Measurements from ENCODE around the gene PERM1. TPM values are rescaled to one million over a fixed set of nuclear protein-coding genes. Genes with fewer than 3 reads are reported as not detected.
A peak's percentile ranks its signal among the peaks of the same experiment; 100 is the strongest.

Gene PERM1
- total and polyA plus RNA-seq, 2 of the 13 experiments (the other 11 are each of a cell fraction or from before 2014, with no cell fraction given) = 0.04 to 0.29 TPM

DNA sequence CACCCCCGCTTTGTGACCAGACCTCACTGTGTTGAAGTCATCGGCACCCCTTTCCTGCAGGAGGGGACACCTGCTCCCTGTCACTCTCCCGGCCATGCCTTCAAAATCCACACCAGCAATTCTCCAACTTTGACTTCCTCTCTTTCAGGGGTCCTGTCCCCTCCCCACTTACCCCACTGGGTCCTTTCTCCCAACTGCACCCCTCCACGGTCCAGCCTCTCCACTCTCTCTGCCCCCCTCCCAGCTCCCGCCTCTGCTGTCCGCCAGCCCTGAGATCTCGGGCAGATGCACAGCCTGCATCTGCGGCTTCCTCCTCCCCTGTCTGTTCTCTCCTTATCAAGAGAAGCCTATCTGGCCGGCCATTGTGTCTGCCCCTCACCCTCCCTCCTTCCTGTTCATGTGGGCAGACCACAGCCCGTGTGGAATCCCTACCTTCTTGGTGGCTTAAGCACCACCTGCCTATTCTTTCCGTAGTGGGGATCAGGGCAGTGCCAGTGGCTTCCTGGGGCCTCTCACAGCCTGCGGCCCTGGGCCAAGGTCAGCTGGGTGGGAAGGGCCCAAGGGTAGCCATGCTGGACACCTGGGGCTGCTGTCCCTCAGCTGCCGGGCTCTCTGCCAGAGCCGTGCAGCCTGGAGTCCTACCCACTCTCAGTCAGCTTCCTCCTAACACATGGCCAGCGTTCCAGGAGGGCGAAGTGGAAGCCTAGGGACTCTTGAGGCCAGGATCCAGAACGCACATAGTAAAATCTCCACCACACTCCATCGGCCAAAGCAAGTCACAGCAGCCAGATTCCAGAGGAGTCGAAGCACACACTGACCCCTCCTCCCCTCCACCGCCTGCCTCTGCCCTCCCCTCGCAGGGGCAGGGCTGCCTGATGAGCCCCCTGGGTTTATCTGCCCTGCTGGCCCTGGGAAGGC, 23.1 kb upstream of the PERM1 start (continued):
- TF ChIP-seq MAZ (IDR thresholded peaks at IDR 0.05; ENCODE audit: borderline replicate concordance, low read depth, low read length) (peak; percentile 23; the same call in 1 of the 2 replicates), MAZ (CRISPR knock-in tag; IDR thresholded peaks at IDR 0.05; ENCODE audit: low read depth) (peak; percentile 68; the same call in 1 of the 2 replicates), GLI4 (CRISPR knock-in tag; IDR thresholded peaks at IDR 0.05; ENCODE audit: borderline replicate concordance) (0 out of 2 replicates have a peak, but pooled peaks have one; percentile 48), BORCS8-MEF2B (CRISPR knock-in tag; IDR thresholded peaks at IDR 0.05) (0 out of 2 replicates have a peak, but pooled peaks have one; percentile 41), ZNF329 (CRISPR knock-in tag; IDR thresholded peaks at IDR 0.05; ENCODE audit: low read depth) (no peak), TARDBP (CRISPR knock-in tag; IDR thresholded peaks at IDR 0.05) (peak; percentile 63; the same call in 1 of the 2 replicates), ZBTB2 (CRISPR knock-in tag; IDR thresholded peaks at IDR 0.05; ENCODE audit: low read depth) (peak; percentile 49; the same call in 1 of the 2 replicates), PCBP1 (IDR thresholded peaks at IDR 0.05; ENCODE audit: borderline replicate concordance, low read depth, low read length) (0 out of 2 replicates have a peak, but pooled peaks have one; percentile 36), ATF7-NPFF (CRISPR knock-in tag; IDR thresholded peaks at IDR 0.05; ENCODE audit: low read depth) (0 out of 2 replicates have a peak, but pooled peaks have one; percentile 32)
- TF ChIP-seq, protein P1, sequence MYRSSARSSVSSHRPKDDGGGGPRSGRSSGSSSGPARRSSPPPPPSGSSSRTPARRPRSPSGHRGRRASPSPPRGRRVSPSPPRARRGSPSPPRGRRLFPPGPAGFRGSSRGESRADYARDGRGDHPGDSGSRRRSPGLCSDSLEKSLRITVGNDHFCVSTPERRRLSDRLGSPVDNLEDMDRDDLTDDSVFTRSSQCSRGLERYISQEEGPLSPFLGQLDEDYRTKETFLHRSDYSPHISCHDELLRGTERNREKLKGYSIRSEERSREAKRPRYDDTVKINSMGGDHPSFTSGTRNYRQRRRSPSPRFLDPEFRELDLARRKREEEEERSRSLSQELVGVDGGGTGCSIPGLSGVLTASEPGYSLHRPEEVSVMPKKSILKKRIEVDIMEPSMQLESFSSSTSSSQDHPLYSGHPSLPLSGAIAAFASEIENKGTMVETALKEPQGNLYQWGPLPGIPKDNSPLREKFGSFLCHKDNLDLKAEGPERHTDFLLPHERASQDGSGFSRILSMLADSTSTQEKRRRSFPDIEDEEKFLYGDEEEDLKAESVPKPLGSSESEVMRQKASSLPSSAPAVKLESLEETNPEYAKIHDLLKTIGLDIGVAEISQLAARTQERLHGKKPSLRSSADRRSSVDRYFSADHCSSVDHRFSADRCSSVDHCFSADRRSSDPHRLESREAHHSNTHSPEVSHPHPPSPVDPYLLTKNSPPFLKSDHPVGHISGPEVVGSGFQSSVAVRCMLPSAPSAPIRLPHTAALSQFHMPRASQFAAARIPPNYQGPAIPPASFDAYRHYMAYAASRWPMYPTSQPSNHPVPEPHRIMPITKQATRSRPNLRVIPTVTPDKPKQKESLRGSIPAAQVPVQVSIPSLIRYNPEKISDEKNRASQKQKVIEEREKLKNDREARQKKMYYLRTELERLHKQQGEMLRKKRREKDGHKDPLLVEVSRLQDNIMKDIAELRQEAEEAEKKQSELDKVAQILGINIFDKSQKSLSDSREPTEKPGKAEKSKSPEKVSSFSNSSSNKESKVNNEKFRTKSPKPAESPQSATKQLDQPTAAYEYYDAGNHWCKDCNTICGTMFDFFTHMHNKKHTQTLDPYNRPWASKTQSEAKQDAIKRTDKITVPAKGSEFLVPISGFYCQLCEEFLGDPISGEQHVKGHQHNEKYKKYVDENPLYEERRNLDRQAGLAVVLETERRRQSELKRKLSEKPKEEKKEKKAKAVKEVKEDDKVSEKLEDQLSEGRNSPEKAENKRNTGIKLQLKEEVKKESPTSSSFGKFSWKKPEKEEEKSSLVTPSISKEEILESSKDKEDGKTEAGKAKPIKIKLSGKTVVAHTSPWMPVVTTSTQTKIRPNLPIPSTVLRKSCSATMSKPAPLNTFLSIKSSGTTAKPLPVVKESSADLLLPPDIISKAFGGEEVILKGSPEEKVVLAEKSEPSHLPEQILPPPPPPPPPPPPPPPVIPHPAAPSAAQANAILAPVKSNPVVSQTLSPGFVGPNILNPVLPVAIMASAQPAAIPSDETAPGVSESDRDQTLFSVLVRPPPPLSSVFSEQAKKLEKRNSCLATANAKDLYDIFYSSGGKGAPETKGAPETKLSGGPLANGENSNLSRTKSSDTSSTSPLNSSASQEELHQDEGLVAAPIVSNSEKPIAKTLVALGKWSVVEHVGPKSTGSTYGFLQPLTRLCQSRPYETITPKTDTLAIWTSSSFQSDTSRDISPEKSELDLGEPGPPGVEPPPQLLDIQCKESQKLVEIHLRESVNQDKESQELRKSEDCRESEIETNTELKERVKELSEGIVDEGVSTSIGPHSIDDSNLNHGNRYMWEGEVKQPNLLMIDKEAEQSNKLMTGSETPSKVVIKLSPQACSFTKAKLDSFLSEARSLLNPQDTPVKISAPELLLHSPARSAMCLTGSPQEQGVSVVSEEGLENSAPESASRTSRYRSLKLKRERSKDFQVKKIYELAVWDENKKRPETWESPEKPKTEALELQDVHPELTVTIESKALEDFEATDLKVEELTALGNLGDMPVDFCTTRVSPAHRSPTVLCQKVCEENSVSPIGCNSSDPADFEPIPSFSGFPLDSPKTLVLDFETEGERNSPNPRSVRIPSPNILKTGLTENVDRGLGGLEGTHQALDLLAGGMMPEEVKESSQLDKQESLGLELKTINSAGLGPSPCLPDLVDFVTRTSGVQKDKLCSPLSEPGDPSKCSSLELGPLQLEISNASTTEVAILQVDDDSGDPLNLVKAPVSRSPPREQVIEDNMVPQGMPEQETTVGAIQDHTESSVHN (CRISPR knock-in tag; IDR thresholded peaks at IDR 0.05) = no peak; the same call in 1 of the 2 replicates
- TF ChIP-seq, protein P2, sequence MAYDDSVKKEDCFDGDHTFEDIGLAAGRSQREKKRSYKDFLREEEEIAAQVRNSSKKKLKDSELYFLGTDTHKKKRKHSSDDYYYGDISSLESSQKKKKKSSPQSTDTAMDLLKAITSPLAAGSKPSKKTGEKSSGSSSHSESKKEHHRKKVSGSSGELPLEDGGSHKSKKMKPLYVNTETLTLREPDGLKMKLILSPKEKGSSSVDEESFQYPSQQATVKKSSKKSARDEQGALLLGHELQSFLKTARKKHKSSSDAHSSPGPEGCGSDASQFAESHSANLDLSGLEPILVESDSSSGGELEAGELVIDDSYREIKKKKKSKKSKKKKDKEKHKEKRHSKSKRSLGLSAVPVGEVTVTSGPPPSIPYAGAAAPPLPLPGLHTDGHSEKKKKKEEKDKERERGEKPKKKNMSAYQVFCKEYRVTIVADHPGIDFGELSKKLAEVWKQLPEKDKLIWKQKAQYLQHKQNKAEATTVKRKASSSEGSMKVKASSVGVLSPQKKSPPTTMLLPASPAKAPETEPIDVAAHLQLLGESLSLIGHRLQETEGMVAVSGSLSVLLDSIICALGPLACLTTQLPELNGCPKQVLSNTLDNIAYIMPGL (CRISPR knock-in tag; IDR thresholded peaks at IDR 0.05; ENCODE audit: borderline replicate concordance in 1 of 2, low read depth in 1 of 2) = peak in 1 of 2 experiments; percentile 59; a peak in 1 of 4 replicates
